Tibial nerve (tissue), 4 donors: ENCODE data around the gene SNX18. TPM values are rescaled to one million over a fixed set of nuclear protein-coding genes. Genes with fewer than 3 reads are reported as not detected.

Experiments used
- DNase-seq, 2 donors: peaks; one replicate each; pipeline ENCODE4 v3.0.0-alpha.2; 2019; ENCODE audit warnings: low spot score in 2 of 2
- H3K27ac ChIP-seq, 4 donors: fragments of 200-600 bp; sonication (generic) in 3 of 4; one replicate each; pipeline ENCODE4 v1.5.1; 2017 to 2019; ENCODE audit warnings: mild to moderate bottlenecking in 1 of 4
- H3K27me3 ChIP-seq, 2 donors: fragments of 200-600 bp; sonication (generic) in 1 of 2; one replicate each; pipeline versions ENCODE4 v1.5.1 to v1.6.0; 2017 to 2019
- H3K36me3 ChIP-seq, 3 donors: fragments of 200-600 bp; sonication (generic); one replicate each; pipeline ENCODE4 v1.5.1; 2018 to 2019
- H3K4me1 ChIP-seq, 4 donors: fragments of 200-600 bp; sonication (generic) in 3 of 4; one replicate each; pipeline ENCODE4 v1.5.1; 2017 to 2019
- H3K4me3 ChIP-seq, 4 donors: fragments of 200-600 bp; sonication (generic) in 3 of 4; one replicate each; pipeline ENCODE4 v1.5.1; 2017 to 2019; ENCODE audit warnings: mild to moderate bottlenecking in 1 of 4, moderate library complexity in 1 of 4
- H3K9me3 ChIP-seq, 4 donors: fragments of 200-600 bp; sonication (generic) in 3 of 4; one replicate each; pipeline ENCODE4 v1.5.1; 2017 to 2019
- EP300 ChIP-seq, 2 donors: sonication (generic); formaldehyde crosslinking; IDR thresholded peaks; one replicate each; pipeline ENCODE4 v1.6.1; 2017; ENCODE audit warnings: antibody characterized with exemption in 2 of 2, mild to moderate bottlenecking in 1 of 2
- POLR2A ChIP-seq, 2 donors: fragments of 450-650 bp; IDR thresholded peaks; one replicate each; pipeline ENCODE4 v1.6.1; 2017; ENCODE audit warnings: antibody characterized with exemption in 2 of 2, mild to moderate bottlenecking in 2 of 2, moderate library complexity in 2 of 2
- WGBS, 2 donors: methylation state at CpG; one replicate each; pipeline ENCODE4 v1.1.5; 2018; 5-methylcytosine and 5-hydroxymethylcytosine counted together
- total RNA-seq, 4 donors: library from RNA; depleted of rRNA; stranded (reverse); fragments of >200 nt; gene quantifications; one replicate each; pipeline ENCODE4 v1.1.0, GENCODE V29; 2016
- TF ChIP-seq, protein P1 (sequence below), 5 experiments: fragments of 200-600 bp in 3 of 5; fragments of 450-650 bp in 2 of 5; sonication (generic) in 3 of 5; IDR thresholded peaks; one replicate each; pipeline ENCODE4 v1.5.1; 2016 to 2019; ENCODE audit warnings: antibody characterized with exemption in 5 of 5, mild to moderate bottlenecking in 3 of 5, moderate library complexity in 2 of 5

The SNX18 gene
- total RNA-seq, 4 donors from 2014 or later = 39.3 to 61.5 (median 45.6) TPM

DNA sequence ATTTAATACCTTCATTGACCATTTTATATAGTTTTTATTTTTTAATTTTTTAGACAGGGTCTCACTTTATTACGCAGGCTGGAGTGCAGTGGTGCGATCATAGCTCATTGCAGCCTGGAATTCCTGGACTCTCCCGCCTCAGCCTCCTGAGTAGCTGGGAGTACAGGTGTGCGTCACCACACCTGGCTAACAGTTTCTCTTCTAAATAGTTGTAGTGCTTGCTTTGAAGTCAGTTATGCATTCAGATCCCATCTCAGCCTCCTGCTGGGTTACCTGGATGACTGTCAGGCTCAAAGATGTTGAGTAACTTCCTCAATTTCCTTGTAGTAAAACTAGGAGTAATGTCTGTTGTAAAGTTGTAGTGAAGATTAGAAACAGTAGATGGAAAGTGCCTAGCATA, 21.4 kb downstream of the SNX18 start:
- 84 to 97% methylated on average over 4 of the region's 4 CpGs for WGBS, 2 donors

GRCh38 chr5:54540286-54540685, 22.7 kb downstream of the SNX18 start:
- Histone ChIP-seq H3K36me3 (no peaks in the 10 kb centered on the region), H3K9me3 (no peaks in the 10 kb centered on the region), H3K4me1 (peaks cover 0 to 51% (median 5%) of the 10 kb centered on the region in 4 donors), H3K27ac (no peak overlapping the region), H3K27me3 (no peaks in the 10 kb centered on the region), H3K4me3 (no peak overlapping the region)
- WGBS, 2 donors = 91 to 100% methylated on average over 3 of the region's 3 CpGs
- no peak for DNase-seq
- TF ChIP-seq EP300 (IDR thresholded peaks at IDR 0.05) (no peak), POLR2A (IDR thresholded peaks at IDR 0.05) (no peak)
- TF ChIP-seq, protein P1, sequence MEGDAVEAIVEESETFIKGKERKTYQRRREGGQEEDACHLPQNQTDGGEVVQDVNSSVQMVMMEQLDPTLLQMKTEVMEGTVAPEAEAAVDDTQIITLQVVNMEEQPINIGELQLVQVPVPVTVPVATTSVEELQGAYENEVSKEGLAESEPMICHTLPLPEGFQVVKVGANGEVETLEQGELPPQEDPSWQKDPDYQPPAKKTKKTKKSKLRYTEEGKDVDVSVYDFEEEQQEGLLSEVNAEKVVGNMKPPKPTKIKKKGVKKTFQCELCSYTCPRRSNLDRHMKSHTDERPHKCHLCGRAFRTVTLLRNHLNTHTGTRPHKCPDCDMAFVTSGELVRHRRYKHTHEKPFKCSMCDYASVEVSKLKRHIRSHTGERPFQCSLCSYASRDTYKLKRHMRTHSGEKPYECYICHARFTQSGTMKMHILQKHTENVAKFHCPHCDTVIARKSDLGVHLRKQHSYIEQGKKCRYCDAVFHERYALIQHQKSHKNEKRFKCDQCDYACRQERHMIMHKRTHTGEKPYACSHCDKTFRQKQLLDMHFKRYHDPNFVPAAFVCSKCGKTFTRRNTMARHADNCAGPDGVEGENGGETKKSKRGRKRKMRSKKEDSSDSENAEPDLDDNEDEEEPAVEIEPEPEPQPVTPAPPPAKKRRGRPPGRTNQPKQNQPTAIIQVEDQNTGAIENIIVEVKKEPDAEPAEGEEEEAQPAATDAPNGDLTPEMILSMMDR (IDR thresholded peaks at IDR 0.05) = no peak

More for the DNA sequence above, 21.4 kb downstream of the SNX18 start:
- no peaks in the 10 kb centered on the region for H3K36me3 ChIP-seq
- DNase-seq = no peak
- no peaks in the 10 kb centered on the region for H3K9me3 ChIP-seq
- TF ChIP-seq, protein P1 (IDR thresholded peaks at IDR 0.05) = no peak
- H3K4me1 ChIP-seq = peaks cover 0 to 62% (median 16%) of the 10 kb centered on the region in 4 donors
- H3K4me3 ChIP-seq = no peak overlapping the region
- no peaks in the 10 kb centered on the region for H3K27me3 ChIP-seq
- no peak overlapping the region for H3K27ac ChIP-seq

DNA sequence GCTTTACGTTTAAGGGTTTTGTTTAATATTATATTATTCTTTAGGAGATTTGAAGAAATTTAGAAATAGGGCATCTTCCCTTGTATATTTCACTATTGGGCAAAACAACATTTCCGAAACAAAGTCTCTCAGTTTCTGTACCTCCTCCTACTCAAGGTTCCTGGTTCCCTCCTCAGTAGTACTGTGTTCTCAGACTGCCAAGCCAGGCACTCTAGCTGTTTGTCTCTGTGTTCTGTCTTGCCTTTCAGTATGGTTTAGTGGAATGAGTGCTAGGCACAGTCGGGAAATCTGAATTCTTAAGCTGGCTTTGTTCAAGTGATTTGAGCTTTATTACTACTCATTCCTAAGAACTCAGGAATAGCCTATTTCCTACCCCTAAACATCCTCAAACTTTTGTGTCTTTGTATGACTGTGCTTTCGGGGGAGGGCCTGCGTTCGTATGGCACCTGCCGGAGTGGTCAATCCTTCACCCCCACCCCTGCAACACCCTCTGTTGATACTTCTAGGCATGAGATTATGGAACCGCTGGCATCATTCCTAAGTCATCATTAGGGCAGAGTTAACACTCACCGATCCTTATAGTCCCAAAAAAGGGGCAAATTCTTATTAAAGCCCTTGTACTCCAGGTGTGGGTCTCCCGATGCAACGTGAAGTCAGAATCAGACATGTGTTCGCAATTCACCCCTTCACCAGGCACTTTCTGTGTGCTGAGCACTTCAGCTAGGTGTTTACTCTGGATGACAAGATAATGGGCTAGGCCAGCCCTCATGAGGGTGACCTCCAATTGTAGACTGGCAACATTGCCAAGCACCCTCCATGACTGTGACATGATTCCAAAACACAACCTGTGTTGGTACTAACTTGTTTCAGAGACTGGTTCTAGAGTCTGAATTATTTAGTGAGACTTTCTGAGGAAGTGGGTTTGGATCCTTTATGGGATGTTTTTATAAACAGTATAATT, 24.5 kb downstream of the SNX18 start:
- no peak for DNase-seq
- TF ChIP-seq POLR2A (IDR thresholded peaks at IDR 0.05) (no peak), EP300 (IDR thresholded peaks at IDR 0.05) (no peak)
- TF ChIP-seq, protein P1 (IDR thresholded peaks at IDR 0.05) = no peak
- no peaks in the 10 kb centered on the region for H3K9me3 ChIP-seq
- peaks cover 0 to 6% (median 0%) of the 10 kb centered on the region in 3 donors for H3K36me3 ChIP-seq
- H3K4me3 ChIP-seq = no peak overlapping the region
- peaks cover 0 to 44% (median 4%) of the 10 kb centered on the region in 4 donors for H3K4me1 ChIP-seq
- no peaks in the 10 kb centered on the region for H3K27me3 ChIP-seq
- peak overlapping the region in 1 of 4 donors; percentile 29 for H3K27ac ChIP-seq
- 78 to 80% methylated on average over 12 of the region's 12 CpGs for WGBS, 2 donors

- Histone ChIP-seq H3K4me1 (peaks cover 0 to 41% (median 4%) of the 10 kb centered on the region in 4 donors), H3K4me3 (no peak overlapping the region), H3K36me3 (peaks cover 0 to 13% (median 0%) of the 10 kb centered on the region in 3 donors), H3K27me3 (no peaks in the 10 kb centered on the region), H3K27ac (no peak overlapping the region), H3K9me3 (no peaks in the 10 kb centered on the region)
- DNase-seq = no peak
- 65% methylated on average over 4 of the region's 4 CpGs for WGBS, 2 donors
- TF ChIP-seq, protein P1 (IDR thresholded peaks at IDR 0.05) = no peak
- TF ChIP-seq EP300 (IDR thresholded peaks at IDR 0.05) (no peak), POLR2A (IDR thresholded peaks at IDR 0.05) (no peak)
Measured at GRCh38 chr5:54544044-54544443, 26.5 kb downstream of the SNX18 start.

DNA sequence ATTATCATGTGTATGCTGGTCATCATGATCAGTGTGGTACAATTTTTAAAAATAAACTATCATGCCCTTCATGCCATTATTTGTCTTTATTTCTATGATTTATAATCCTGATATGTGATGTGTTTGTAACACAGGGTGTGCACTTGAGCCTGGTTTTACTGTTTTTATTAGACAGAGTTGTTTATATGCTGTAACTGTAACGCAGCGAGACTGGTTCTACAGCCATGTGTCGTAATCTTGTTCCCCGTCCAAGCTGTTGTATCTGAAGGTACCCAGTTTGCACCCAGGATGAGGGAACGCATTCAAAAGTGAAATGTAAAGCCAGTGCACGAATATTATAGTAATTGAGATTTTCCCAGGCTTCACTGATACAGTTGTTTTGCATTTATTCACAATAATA, 28.2 kb downstream of the SNX18 start:
- H3K27ac ChIP-seq = no peak overlapping the region
- DNase-seq = no peak
- no peaks in the 10 kb centered on the region for H3K27me3 ChIP-seq
- peaks cover 0 to 39% (median 4%) of the 10 kb centered on the region in 4 donors for H3K4me1 ChIP-seq
- no peaks in the 10 kb centered on the region for H3K9me3 ChIP-seq
- peaks cover 0 to 13% (median 0%) of the 10 kb centered on the region in 3 donors for H3K36me3 ChIP-seq
- TF ChIP-seq, protein P1 (IDR thresholded peaks at IDR 0.05) = no peak
- TF ChIP-seq POLR2A (IDR thresholded peaks at IDR 0.05) = no peak
- TF ChIP-seq EP300 (IDR thresholded peaks at IDR 0.05) = no peak
- WGBS, 2 donors = 91 to 92% methylated on average over 6 of the region's 6 CpGs
- no peak overlapping the region for H3K4me3 ChIP-seq
